ENCODE measurements around the gene SLC26A8.

DNA sequence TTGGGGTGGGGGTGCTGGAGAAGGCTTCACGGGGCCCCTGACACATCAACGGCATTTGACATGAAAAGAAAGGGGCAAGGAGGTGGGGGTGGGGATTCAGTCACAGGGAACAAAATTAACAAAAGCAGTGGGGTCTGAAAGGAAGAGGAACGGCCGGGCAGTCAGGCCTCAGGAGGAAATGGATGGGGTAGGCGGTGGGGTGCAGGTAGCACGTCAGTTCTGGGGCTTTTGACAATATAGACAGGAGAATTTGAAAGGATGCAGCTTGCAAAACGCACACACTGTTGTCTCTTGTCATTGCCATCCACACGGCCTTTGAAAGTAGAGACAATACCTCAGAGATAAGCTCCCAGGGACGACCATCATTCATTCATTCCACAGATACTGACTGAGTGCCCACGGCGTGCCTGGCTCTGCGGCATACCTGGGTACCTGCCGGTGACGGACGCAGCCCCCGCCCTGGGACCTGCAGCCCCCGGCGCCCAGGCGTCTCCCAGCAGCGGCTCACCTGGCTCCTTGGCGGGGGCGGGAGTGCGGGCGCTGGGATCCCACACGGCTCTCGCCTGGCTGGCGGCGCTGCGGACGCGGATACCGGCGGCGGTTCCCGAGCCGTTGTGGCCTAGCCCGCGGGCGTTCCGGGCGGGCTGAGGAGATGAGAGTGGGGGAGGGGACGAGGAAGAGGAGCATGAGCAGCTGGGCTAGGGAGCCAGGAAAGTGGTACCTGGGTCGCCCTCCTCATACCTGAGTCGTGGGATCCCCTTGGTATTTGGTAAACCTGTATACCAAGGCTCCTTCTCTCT, at the start of gene SLC26A8:
- no peak for TF ChIP-seq CTCF (IDR thresholded peaks at IDR 0.05)
- no peak for TF ChIP-seq POLR2AphosphoS5 (IDR thresholded peaks at IDR 0.05; ENCODE audit: insufficient read depth in 1 of 2, low read depth in 1 of 2)
- TF ChIP-seq POLR2A (IDR thresholded peaks at IDR 0.05) = no peak

All from vagina (tissue), 2 donors.